Chondrocyte (in vitro differentiated cells): ENCODE data around the gene SCN9A. TPM values are rescaled to one million over a fixed set of nuclear protein-coding genes. Genes with fewer than 3 reads are reported as not detected.
A peak's percentile ranks its signal among the peaks of the same experiment; 100 is the strongest.

Experiments used
- DNase-seq: peaks from one replicate; pipeline ENCODE4 v3.0.0; 2021; ENCODE audit warnings: mixed read lengths, low spot score
- H3K27ac Mint-ChIP-seq: one replicate; pipeline ENCODE4 v1.8.0; 2021; ENCODE audit warnings: mild to moderate bottlenecking, moderate library complexity, mixed read lengths; ENCODE audit not compliant: unreplicated experiment
- H3K27me3 Mint-ChIP-seq: 2 replicates; pipeline ENCODE4 v1.8.0; 2021; ENCODE audit warnings: low read depth, mixed read lengths
- H3K36me3 Mint-ChIP-seq: 2 replicates; pipeline ENCODE4 v1.8.0; 2021; ENCODE audit warnings: low read depth, mixed read lengths
- H3K4me1 Mint-ChIP-seq: 2 replicates; pipeline ENCODE4 v1.8.0; 2021; ENCODE audit warnings: low read depth, mild to moderate bottlenecking, mixed read lengths
- H3K4me3 Mint-ChIP-seq: one replicate; pipeline ENCODE4 v1.8.0; 2021; ENCODE audit warnings: mild to moderate bottlenecking, moderate library complexity, mixed read lengths; ENCODE audit not compliant: unreplicated experiment
- H3K9me3 Mint-ChIP-seq: 2 replicates; pipeline ENCODE4 v1.8.0; 2021; ENCODE audit warnings: low read depth, mixed read lengths
- CTCF ChIP-seq: fragments of 200-600 bp; sonication (generic); IDR thresholded peaks from 2 replicates; pipeline ENCODE4 v1.5.0; 2021; ENCODE audit warnings: antibody characterized with exemption, mild to moderate bottlenecking, moderate library complexity
- total RNA-seq: library from RNA; stranded (reverse); gene quantifications from 3 replicates; pipeline ENCODE4 v1.2.1, GENCODE V29; 2021

SCN9A gene
- total RNA-seq, 1 donor from 2014 or later = 31.0 TPM

- Mint-ChIP-seq H3K9me3 (no peaks in the 10 kb centered on the region), H3K4me3 (no peak overlapping the region), H3K4me1 (peaks cover 6% of the 10 kb centered on the region), H3K27me3 (no peaks in the 10 kb centered on the region), H3K27ac (no peak overlapping the region), H3K36me3 (no peaks in the 10 kb centered on the region)
- no peak for TF ChIP-seq CTCF
- DNase-seq = no peak
Measured at GRCh38 chr2:166257859-166258258, 117.9 kb downstream of the SCN9A start.

GRCh38 chr2:166256896-166257295, 118.8 kb downstream of the SCN9A start:
- TF ChIP-seq CTCF = no peak
- Mint-ChIP-seq H3K27ac (no peak overlapping the region), H3K36me3 (no peaks in the 10 kb centered on the region), H3K4me1 (peaks cover 6% of the 10 kb centered on the region), H3K9me3 (no peaks in the 10 kb centered on the region), H3K27me3 (no peaks in the 10 kb centered on the region), H3K4me3 (no peak overlapping the region)
- no peak for DNase-seq

GRCh38 chr2:166249318-166249717, 126.4 kb downstream of the SCN9A start:
- DNase-seq = no peak
- no peak overlapping the region for H3K27ac Mint-ChIP-seq
- TF ChIP-seq CTCF = no peak
- H3K9me3 Mint-ChIP-seq = no peaks in the 10 kb centered on the region
- no peak overlapping the region for H3K4me3 Mint-ChIP-seq
- H3K4me1 Mint-ChIP-seq = peaks cover 13% of the 10 kb centered on the region
- peaks cover 3% of the 10 kb centered on the region for H3K36me3 Mint-ChIP-seq
- H3K27me3 Mint-ChIP-seq = no peaks in the 10 kb centered on the region

GRCh38 chr2:166246901-166247300, 128.8 kb downstream of the SCN9A start:
- no peaks in the 10 kb centered on the region for H3K9me3 Mint-ChIP-seq
- DNase-seq = no peak
- H3K27ac Mint-ChIP-seq = peak overlapping the region; percentile 68
- no peak overlapping the region for H3K4me3 Mint-ChIP-seq
- peaks cover 7% of the 10 kb centered on the region for H3K36me3 Mint-ChIP-seq
- H3K4me1 Mint-ChIP-seq = peaks cover 13% of the 10 kb centered on the region
- TF ChIP-seq CTCF = no peak
- no peaks in the 10 kb centered on the region for H3K27me3 Mint-ChIP-seq

GRCh38 chr2:166242309-166242708, 133.4 kb downstream of the SCN9A start:
- no peak for TF ChIP-seq CTCF
- no peaks in the 10 kb centered on the region for H3K27me3 Mint-ChIP-seq
- H3K27ac Mint-ChIP-seq = no peak overlapping the region
- no peak overlapping the region for H3K4me3 Mint-ChIP-seq
- H3K9me3 Mint-ChIP-seq = no peaks in the 10 kb centered on the region
- H3K36me3 Mint-ChIP-seq = peaks cover 9% of the 10 kb centered on the region
- H3K4me1 Mint-ChIP-seq = peaks cover 50% of the 10 kb centered on the region
- DNase-seq = no peak
